Measurements from ENCODE around the gene CMIP. TPM values are rescaled to one million over a fixed set of nuclear protein-coding genes. Genes with fewer than 3 reads are reported as not detected.

CMIP gene
- total and polyA plus RNA-seq, 10 of the 15 experiments (the other 5 are each of a cell fraction or from before 2014, with no cell fraction given) = 1.2 to 43.2 (median 4.4) TPM

- no peaks in the 10 kb centered on the region for H3K9me3 ChIP-seq (replicated peaks; ENCODE audit: control insufficient read depth, insufficient read depth, low read length)
- FAIRE-seq = no peak
- H3K9ac ChIP-seq (ENCODE audit: control insufficient read depth, insufficient read depth, low read length) = no peak overlapping the region
- intact Hi-C loops (cut with micrococcal nuclease; ENCODE audit: unreplicated experiment) = no loop called here
- H3K27ac ChIP-seq (ENCODE audit: control insufficient read depth, insufficient read depth) = no peak overlapping the region
- whole genome bisulfite sequencing (ENCODE audit: insufficient coverage, insufficient replicate concordance, low lambda C conversion rate, missing lambda C conversion rate) = 87% methylated on average over 12 of the region's 12 CpGs
- no peak overlapping the region for H3K4me3 ChIP-seq
- no peak overlapping the region for H2AFZ ChIP-seq (ENCODE audit: control insufficient read depth, low read depth, low read length)
- RAD21 ChIA-PET (ENCODE audit: unreplicated experiment) = no interaction called here
- BruUV-seq (replicated peaks) = no TSS peak
- no peaks in the 10 kb centered on the region; the same call in 1 of the 2 replicates for H3K79me2 ChIP-seq (ENCODE audit: control insufficient read depth, insufficient read depth, low read length)
- DNase-seq (ENCODE audit: low read depth, low spot score) = no peak
- no peak for TF ChIP-seq ZNF24 (IDR thresholded peaks at IDR 0.05)
- TF ChIP-seq TCF12 (IDR thresholded peaks at IDR 0.05; ENCODE audit: low read depth, low read length) = no peak
- TF ChIP-seq GATAD2B (conservative IDR thresholded peaks at IDR 0.05; ENCODE audit: low read depth) = no peak
- TF ChIP-seq, protein P1, sequence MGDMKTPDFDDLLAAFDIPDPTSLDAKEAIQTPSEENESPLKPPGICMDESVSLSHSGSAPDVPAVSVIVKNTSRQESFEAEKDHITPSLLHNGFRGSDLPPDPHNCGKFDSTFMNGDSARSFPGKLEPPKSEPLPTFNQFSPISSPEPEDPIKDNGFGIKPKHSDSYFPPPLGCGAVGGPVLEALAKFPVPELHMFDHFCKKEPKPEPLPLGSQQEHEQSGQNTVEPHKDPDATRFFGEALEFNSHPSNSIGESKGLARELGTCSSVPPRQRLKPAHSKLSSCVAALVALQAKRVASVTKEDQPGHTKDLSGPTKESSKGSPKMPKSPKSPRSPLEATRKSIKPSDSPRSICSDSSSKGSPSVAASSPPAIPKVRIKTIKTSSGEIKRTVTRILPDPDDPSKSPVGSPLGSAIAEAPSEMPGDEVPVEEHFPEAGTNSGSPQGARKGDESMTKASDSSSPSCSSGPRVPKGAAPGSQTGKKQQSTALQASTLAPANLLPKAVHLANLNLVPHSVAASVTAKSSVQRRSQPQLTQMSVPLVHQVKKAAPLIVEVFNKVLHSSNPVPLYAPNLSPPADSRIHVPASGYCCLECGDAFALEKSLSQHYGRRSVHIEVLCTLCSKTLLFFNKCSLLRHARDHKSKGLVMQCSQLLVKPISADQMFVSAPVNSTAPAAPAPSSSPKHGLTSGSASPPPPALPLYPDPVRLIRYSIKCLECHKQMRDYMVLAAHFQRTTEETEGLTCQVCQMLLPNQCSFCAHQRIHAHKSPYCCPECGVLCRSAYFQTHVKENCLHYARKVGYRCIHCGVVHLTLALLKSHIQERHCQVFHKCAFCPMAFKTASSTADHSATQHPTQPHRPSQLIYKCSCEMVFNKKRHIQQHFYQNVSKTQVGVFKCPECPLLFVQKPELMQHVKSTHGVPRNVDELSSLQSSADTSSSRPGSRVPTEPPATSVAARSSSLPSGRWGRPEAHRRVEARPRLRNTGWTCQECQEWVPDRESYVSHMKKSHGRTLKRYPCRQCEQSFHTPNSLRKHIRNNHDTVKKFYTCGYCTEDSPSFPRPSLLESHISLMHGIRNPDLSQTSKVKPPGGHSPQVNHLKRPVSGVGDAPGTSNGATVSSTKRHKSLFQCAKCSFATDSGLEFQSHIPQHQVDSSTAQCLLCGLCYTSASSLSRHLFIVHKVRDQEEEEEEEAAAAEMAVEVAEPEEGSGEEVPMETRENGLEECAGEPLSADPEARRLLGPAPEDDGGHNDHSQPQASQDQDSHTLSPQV (IDR thresholded peaks at IDR 0.05) = no peak
- no peak for TF ChIP-seq POU2F2 (IDR thresholded peaks at IDR 0.05; ENCODE audit: borderline replicate concordance, low read depth, low read length)
- TF ChIP-seq RELA (IDR thresholded peaks at IDR 0.05; ENCODE audit: borderline replicate concordance, partially characterized antibody) = no peak
- no peak for TF ChIP-seq ZBTB4 (CRISPR knock-in tag; IDR thresholded peaks at IDR 0.05)
- TF ChIP-seq STAT1 (conservative IDR thresholded peaks at IDR 0.05) = no peak
- TF ChIP-seq SRF (IDR thresholded peaks at IDR 0.05; ENCODE audit: low read depth in 2 of 2, low read length in 2 of 2) = no peak
- no peak for TF ChIP-seq HDGF (IDR thresholded peaks at IDR 0.05)
- TF ChIP-seq CREM (IDR thresholded peaks at IDR 0.05; ENCODE audit: low read depth) = no peak
- CTCF ChIA-PET = interaction anchor here (1.4 kb wide), 1 partner anchor 9 kb away, joined by 5 read pairs; no protein-coding TSS in a partner anchor
- in situ Hi-C loops (cut with MboI) = no loop called here
- H3K27me3 ChIP-seq (replicated peaks in 1 of 2; ENCODE audit: control insufficient read depth in 2 of 2, insufficient read depth in 2 of 2, low read length in 1 of 2) = no peaks in the 10 kb centered on the region
- H4K20me1 ChIP-seq (ENCODE audit: control insufficient read depth, insufficient read depth) = no peaks in the 10 kb centered on the region; the same call in none of the 2 replicates
- ATAC-seq = peak; percentile 16; the same call in 1 of the 3 replicates
- H3K4me2 ChIP-seq (ENCODE audit: control insufficient read depth, insufficient read depth) = no peak overlapping the region
- peaks cover 0 to 1% of the 10 kb centered on the region in 2 experiments; a peak in 2 of 4 replicates for H3K36me3 ChIP-seq (ENCODE audit: control insufficient read depth in 2 of 2, insufficient read depth in 2 of 2, low read length in 1 of 2)
- POLR2A ChIA-PET = no interaction called here
- SMC1A ChIA-PET (ENCODE audit: uncharacterized antibody, unreplicated experiment) = interaction anchor here (0.8 to 0.9 kb wide), 2 partner anchors 34 to 232 kb away, joined by 3 read pairs; no protein-coding TSS in a partner anchor
- H3K4me1 ChIP-seq (ENCODE audit: control insufficient read depth, insufficient read depth, low read length) = no peaks in the 10 kb centered on the region
Observed at GRCh38 chr16:81598083-81598482, 153.5 kb downstream of the CMIP start.

All from GM12878 (cell line).